ENCODE data around the gene CHRNA9. TPM values are rescaled to one million over a fixed set of nuclear protein-coding genes. Genes with fewer than 3 reads are reported as not detected.
A peak's percentile ranks its signal among the peaks of the same experiment; 100 is the strongest.

Gene CHRNA9
- total RNA-seq, 4 donors from 2014 or later: 0.11 TPM; not detected in 3

DNA sequence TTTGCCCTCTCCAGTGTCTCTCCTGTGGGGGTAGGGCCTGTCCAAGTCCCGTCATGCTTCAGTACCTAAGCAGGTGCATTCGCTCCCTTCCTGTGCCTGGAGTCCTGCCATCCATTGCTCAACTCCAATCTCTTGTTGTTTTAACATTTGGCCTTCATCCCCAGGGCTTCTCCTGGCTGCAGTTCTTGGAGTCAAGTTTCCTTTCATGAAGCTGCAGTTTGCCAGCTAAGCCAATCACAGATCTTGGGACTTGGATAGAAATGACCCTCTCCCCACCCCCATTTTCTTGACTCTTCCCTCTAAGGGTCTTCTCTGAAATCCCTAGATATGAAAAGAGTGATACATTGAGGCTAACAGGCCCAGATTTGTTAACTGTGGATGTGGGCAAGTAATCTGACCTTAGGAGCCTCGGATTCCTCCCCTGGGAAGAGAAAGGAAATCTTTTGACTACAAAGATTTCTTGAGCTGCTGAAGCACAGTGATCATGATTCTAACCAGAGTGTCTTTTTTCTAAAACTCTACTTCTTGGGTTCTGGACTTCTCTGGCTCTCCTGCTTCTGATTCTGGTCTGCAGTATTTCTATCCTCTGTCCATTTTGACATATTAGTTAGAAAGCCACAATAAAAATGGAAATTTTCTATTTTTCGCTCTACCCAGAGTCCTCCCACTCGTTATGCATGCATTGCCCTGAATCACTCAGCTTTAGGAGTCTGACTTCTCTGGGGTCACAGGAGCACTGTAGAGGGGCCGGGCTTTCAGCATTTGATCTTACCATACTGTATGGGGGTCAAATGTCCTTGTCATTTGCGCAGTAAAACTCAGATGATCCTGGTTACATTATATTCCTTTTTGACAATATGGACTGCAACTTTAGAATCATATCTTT is 61.0 kb downstream of the CHRNA9 start:
- no peak overlapping the region for H3K4me3 ChIP-seq (replicated peaks in 1 of 3)
- intact Hi-C loops (cut with DNase I): no loop called here
- peaks cover 38 to 43% of the 10 kb centered on the region in 2 donors for H3K4me1 ChIP-seq
- H3K36me3 ChIP-seq: no peaks in the 10 kb centered on the region
- peak overlapping the region; percentile 74 to 90 (median 75) for H3K27ac ChIP-seq
- TF ChIP-seq POLR2A (IDR thresholded peaks at IDR 0.05): no peak
- TF ChIP-seq, protein P1, sequence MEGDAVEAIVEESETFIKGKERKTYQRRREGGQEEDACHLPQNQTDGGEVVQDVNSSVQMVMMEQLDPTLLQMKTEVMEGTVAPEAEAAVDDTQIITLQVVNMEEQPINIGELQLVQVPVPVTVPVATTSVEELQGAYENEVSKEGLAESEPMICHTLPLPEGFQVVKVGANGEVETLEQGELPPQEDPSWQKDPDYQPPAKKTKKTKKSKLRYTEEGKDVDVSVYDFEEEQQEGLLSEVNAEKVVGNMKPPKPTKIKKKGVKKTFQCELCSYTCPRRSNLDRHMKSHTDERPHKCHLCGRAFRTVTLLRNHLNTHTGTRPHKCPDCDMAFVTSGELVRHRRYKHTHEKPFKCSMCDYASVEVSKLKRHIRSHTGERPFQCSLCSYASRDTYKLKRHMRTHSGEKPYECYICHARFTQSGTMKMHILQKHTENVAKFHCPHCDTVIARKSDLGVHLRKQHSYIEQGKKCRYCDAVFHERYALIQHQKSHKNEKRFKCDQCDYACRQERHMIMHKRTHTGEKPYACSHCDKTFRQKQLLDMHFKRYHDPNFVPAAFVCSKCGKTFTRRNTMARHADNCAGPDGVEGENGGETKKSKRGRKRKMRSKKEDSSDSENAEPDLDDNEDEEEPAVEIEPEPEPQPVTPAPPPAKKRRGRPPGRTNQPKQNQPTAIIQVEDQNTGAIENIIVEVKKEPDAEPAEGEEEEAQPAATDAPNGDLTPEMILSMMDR (IDR thresholded peaks at IDR 0.05): no peak
- 36 to 37% methylated on average over 7 of the region's 7 CpGs for WGBS, 2 donors
- H3K27me3 ChIP-seq: no peaks in the 10 kb centered on the region
- DNase-seq: peak; percentile 97 to 98
- H3K9me3 ChIP-seq: no peaks in the 10 kb centered on the region

DNA sequence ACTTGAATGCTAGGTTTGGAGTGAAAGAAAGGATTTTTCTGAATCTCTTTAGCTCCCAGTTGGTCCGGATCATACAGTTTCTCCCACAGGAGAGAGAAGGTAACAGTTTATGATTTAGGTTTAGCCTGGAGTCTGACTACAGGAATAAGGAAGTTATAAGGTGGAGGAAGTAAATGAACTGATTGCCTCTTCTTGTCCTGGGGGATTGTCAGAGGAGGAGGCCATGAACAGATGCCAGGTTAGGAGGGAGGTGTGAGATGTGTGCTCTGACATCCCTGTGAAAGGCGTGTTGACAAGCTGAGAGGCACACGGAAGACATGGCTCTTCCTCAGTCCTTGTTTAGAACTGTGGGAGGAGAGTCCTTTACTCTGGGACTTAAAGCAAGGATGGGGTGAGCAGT is 64.4 kb downstream of the CHRNA9 start:
- 94 to 95% methylated on average over 3 of the region's 3 CpGs for WGBS, 2 donors
- H3K9me3 ChIP-seq: no peaks in the 10 kb centered on the region
- no peaks in the 10 kb centered on the region for H3K36me3 ChIP-seq
- DNase-seq: no peak
- H3K4me1 ChIP-seq: peaks cover 27 to 42% of the 10 kb centered on the region in 2 donors
- H3K4me3 ChIP-seq (replicated peaks in 1 of 3): no peak overlapping the region
- H3K27ac ChIP-seq: peak overlapping the region in 1 of 3 donors; percentile 61
- intact Hi-C loops (cut with DNase I): no loop called here
- no peaks in the 10 kb centered on the region for H3K27me3 ChIP-seq
- no peak for TF ChIP-seq POLR2A (IDR thresholded peaks at IDR 0.05)
- TF ChIP-seq, protein P1 (IDR thresholded peaks at IDR 0.05): no peak

DNA sequence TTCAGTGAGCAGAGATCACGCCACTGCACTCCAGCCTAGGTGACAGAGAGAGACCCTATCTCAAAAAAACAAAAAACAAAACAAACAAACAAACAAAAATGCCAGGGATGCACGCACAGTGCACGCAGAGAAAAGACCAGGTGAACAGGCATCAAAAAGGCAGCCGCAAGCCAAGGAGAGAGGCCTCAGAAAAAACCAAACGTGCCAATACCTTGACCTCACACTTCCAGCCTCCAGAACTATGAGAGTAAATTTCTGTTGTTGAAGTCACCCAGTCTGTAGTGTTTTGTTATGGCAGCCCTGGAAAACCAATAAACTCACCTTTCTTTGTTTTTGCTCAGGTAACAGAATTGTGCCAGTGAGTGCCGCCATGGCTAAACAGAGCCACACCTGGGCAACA is 66.0 kb downstream of the CHRNA9 start:
- H3K4me3 ChIP-seq (replicated peaks in 1 of 3): no peak overlapping the region
- intact Hi-C loops (cut with DNase I): no loop called here
- DNase-seq: no peak
- peaks cover 19 to 41% of the 10 kb centered on the region in 2 donors for H3K4me1 ChIP-seq
- no peaks in the 10 kb centered on the region for H3K27me3 ChIP-seq
- H3K9me3 ChIP-seq: no peaks in the 10 kb centered on the region
- H3K27ac ChIP-seq: no peak overlapping the region
- WGBS, 2 donors: 92 to 93% methylated on average over 6 of the region's 6 CpGs
- no peaks in the 10 kb centered on the region for H3K36me3 ChIP-seq
- TF ChIP-seq, protein P1 (IDR thresholded peaks at IDR 0.05): no peak
- TF ChIP-seq POLR2A (IDR thresholded peaks at IDR 0.05): no peak

DNA sequence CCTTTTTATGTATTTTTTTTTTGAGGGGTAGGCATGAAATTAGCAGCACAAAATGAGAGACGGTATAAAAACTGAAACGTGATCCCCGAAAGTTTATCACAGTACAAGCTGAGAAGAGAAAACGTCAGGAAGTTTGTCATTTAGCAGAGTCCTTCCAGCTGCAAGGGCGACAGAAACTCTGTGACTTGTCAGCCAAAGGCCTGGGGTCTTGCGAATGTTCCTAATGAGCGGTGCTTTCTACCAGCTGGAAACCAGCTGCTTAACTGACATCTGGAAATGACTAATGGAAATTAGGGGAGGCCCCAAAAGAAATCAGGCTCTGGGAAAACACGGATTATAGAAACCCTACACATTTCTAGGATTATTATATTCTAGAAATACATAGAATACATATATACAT is 66.5 kb downstream of the CHRNA9 start:
- TF ChIP-seq, protein P1 (IDR thresholded peaks at IDR 0.05): no peak
- no peak for TF ChIP-seq POLR2A (IDR thresholded peaks at IDR 0.05)
- H3K9me3 ChIP-seq: no peaks in the 10 kb centered on the region
- no peak for DNase-seq
- no peak overlapping the region for H3K27ac ChIP-seq
- no peaks in the 10 kb centered on the region for H3K36me3 ChIP-seq
- WGBS, 2 donors: 78 to 84% methylated on average over 8 of the region's 8 CpGs
- H3K27me3 ChIP-seq: no peaks in the 10 kb centered on the region
- peaks cover 14 to 36% of the 10 kb centered on the region in 2 donors for H3K4me1 ChIP-seq
- intact Hi-C loops (cut with DNase I): no loop called here
- no peak overlapping the region for H3K4me3 ChIP-seq (replicated peaks in 1 of 3)

DNA sequence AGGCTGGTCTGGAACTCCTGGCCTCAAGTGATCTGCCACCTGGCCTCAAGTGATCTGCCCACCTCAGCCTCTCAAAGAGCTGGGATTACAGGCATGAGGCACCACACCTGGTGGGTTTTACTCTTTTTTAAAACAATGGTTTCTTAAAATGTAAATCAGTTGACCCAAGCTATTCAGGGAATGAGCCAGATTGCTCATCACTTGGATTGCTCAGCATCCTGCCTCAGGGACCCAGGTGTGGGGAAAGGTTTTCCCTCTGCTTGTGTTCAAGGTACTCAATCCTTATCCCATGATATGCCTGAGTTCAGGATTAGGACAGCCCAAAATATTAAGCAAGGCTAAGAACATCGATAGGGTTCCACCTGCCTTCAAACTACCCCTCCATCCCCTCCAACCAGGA is 67.4 kb downstream of the CHRNA9 start:
- Histone ChIP-seq H3K9me3 (no peaks in the 10 kb centered on the region), H3K27me3 (no peaks in the 10 kb centered on the region), H3K36me3 (no peaks in the 10 kb centered on the region), H3K27ac (peak overlapping the region in 1 of 3 donors; percentile 86), H3K4me3 (replicated peaks in 1 of 3) (no peak overlapping the region), H3K4me1 (peaks cover 9 to 30% of the 10 kb centered on the region in 2 donors)
- DNase-seq: no peak
- intact Hi-C loops (cut with DNase I): no loop called here
- TF ChIP-seq, protein P1 (IDR thresholded peaks at IDR 0.05): no peak
- no peak for TF ChIP-seq POLR2A (IDR thresholded peaks at IDR 0.05)
- 95 to 100% methylated on average over 1 of the region's 1 CpG for WGBS, 2 donors

All from thyroid gland (tissue), 4 donors.